HCT116 (cell line): ENCODE data around the gene KIAA0319L. TPM values are rescaled to one million over a fixed set of nuclear protein-coding genes. Genes with fewer than 3 reads are reported as not detected.

ENCODE experiments used
- ATAC-seq: fragments of 200-7000 bp; cut with Tn5 transposase; 2 replicates; pipeline ENCODE4 v1.9.1; 2020; ENCODE audit warnings: mild to moderate bottlenecking, moderate library complexity
- BruUV-seq: library from RNA; stranded (reverse); fragments of 400-500 nt; replicated peaks from 2 replicates; lab custom pipeline; 2021; lab: Mats Ljungman, UMichigan
- CTCF ChIA-PET: fragments of 300-600 bp; sonication (Branson Sonifier 250); formaldehyde crosslinking; loops from one replicate; lab custom pipeline; 2021; ENCODE audit warnings: antibody characterized with exemption; lab: Charles Lee
- POLR2A ChIA-PET: fragments of 300-600, 350-600 bp; sonication (Branson Sonifier 250); formaldehyde crosslinking; loops from one replicate; lab custom pipeline; 2021; ENCODE audit warnings: antibody characterized with exemption; lab: Charles Lee
- RAD21 ChIA-PET, 2 experiments: fragments of 300-600 bp; sonication (Branson Sonifier 250); formaldehyde crosslinking; loops; one replicate each; lab custom pipeline; 2023; ENCODE audit warnings: low total read pairs in 2 of 2; ENCODE audit not compliant: uncharacterized antibody in 2 of 2, unreplicated experiment in 2 of 2, low non-redundant PET in 1 of 2; lab: Charles Lee
- DNase-seq: peaks from one replicate; pipeline ENCODE4 v3.0.0-alpha.2; 2010; ENCODE audit warnings: low read depth, low spot score
- H2AFZ ChIP-seq: fragments of 200-600 bp; shearing (Covaris generic), sonication (generic); 2 replicates; pipeline ENCODE4 v1.6.1; 2017; ENCODE audit warnings: low read depth, mixed run types, mixed read lengths, antibody characterized with exemption, low read length; ENCODE audit not compliant: poor library complexity, severe bottlenecking
- H3K27ac ChIP-seq: 2 replicates; pipeline ENCODE4 v1.5.1; 2012; ENCODE audit warnings: low read depth, low read length
- H3K27me3 ChIP-seq: fragments of 200-600 bp; sonication (generic); 2 replicates; pipeline ENCODE4 v1.6.1; 2016; ENCODE audit warnings: mixed run types, low read length, mixed read lengths; ENCODE audit not compliant: insufficient read depth
- H3K36me3 ChIP-seq, 2 experiments: fragments of 200-500 bp in 1 of 2; fragments of 200-600 bp in 1 of 2; sonication (Bioruptor generic) in 1 of 2; sonication (generic) in 1 of 2; 2 replicates each; pipeline versions ENCODE4 v1.5.1 to v1.6.1; 2014 to 2016; ENCODE audit warnings: low read length in 2 of 2, inconsistent platforms in 1 of 2, mixed read lengths in 1 of 2, mixed run types in 1 of 2; ENCODE audit not compliant: insufficient read depth in 2 of 2, control insufficient read depth in 1 of 2
- H3K4me1 ChIP-seq, 2 experiments: fragments of 200-600 bp in 1 of 2; sonication (generic) in 1 of 2; 2 replicates each; pipeline versions ENCODE4 v1.5.1 to v1.6.1; 2012 to 2017; ENCODE audit warnings: low read length in 2 of 2, inconsistent platforms in 1 of 2, mild to moderate bottlenecking in 1 of 2, mixed read lengths in 1 of 2, mixed run types in 1 of 2, moderate library complexity in 1 of 2; ENCODE audit not compliant: insufficient read depth in 2 of 2, control insufficient read depth in 1 of 2
- H3K4me2 ChIP-seq: fragments of 200-600 bp; sonication (generic); 2 replicates; pipeline ENCODE4 v1.6.1; 2017; ENCODE audit warnings: mixed run types, low read length, mixed read lengths
- H3K4me3 ChIP-seq, 2 experiments: fragments of 200-600 bp in 1 of 2; sonication (generic) in 1 of 2; replicated peaks in 1 of 2; 2 replicates each; pipeline ENCODE4 v1.5.1; 2011 to 2016; ENCODE audit warnings: low read length in 2 of 2, control low read depth in 1 of 2, low read depth in 1 of 2, mild to moderate bottlenecking in 1 of 2, mixed read lengths in 1 of 2, mixed run types in 1 of 2
- H3K79me2 ChIP-seq: fragments of 200-600 bp; sonication (generic); 2 replicates; pipeline ENCODE4 v1.6.1; 2017; ENCODE audit warnings: mild to moderate bottlenecking, mixed run types, low read length, moderate library complexity, mixed read lengths; ENCODE audit not compliant: insufficient read depth
- H3K9ac ChIP-seq: fragments of 200-600 bp; sonication (generic); 2 replicates; pipeline ENCODE4 v1.6.1; 2016; ENCODE audit warnings: low read length, mixed read lengths
- H3K9me2 ChIP-seq: fragments of 200-600 bp; sonication (generic), shearing (Covaris generic); 2 replicates; pipeline ENCODE4 v1.6.1; 2017; ENCODE audit warnings: mixed run types, mild to moderate bottlenecking, moderate library complexity; ENCODE audit not compliant: insufficient read depth
- H3K9me3 ChIP-seq, 2 experiments: fragments of 200-500 bp in 1 of 2; fragments of 200-600 bp in 1 of 2; sonication (Bioruptor generic) in 1 of 2; sonication (generic) in 1 of 2; 2 replicates each; pipeline ENCODE4 v1.6.1; 2014 to 2017; ENCODE audit warnings: low read length in 2 of 2, mixed read lengths in 2 of 2, inconsistent platforms in 1 of 2, low read depth in 1 of 2, mild to moderate bottlenecking in 1 of 2, mixed run types in 1 of 2, moderate library complexity in 1 of 2; ENCODE audit not compliant: control insufficient read depth in 1 of 2, insufficient read depth in 1 of 2
- H4K20me1 ChIP-seq: fragments of 200-600 bp; sonication (generic), shearing (Covaris generic); 2 replicates; pipeline ENCODE4 v1.6.1; 2017; ENCODE audit warnings: mixed run types, mild to moderate bottlenecking, moderate library complexity; ENCODE audit not compliant: insufficient read depth
- ATF3 ChIP-seq: IDR thresholded peaks from 2 replicates; pipeline ENCODE4 v1.6.1; 2012
- CBX3 ChIP-seq: IDR thresholded peaks from 2 replicates; pipeline ENCODE4 v1.6.1; 2012; ENCODE audit warnings: low read depth
- CEBPB ChIP-seq: IDR thresholded peaks from 2 replicates; pipeline ENCODE4 v1.6.1; 2012; ENCODE audit warnings: low read depth
- CTCF ChIP-seq, 3 experiments: fragments of 200-600 bp in 1 of 3; sonication (generic) in 1 of 3; IDR thresholded peaks in 2 of 3; conservative IDR thresholded peaks in 1 of 3; 2 replicates each; pipeline ENCODE4 v1.5.1; 2012 to 2017; ENCODE audit warnings: low read depth in 2 of 3, low read length in 2 of 3, antibody characterized with exemption in 1 of 3, borderline replicate concordance in 1 of 3, control low read depth in 1 of 3, mild to moderate bottlenecking in 1 of 3, mixed read lengths in 1 of 3, mixed run types in 1 of 3, moderate library complexity in 1 of 3; ENCODE audit not compliant: insufficient read depth in 1 of 3
- EGR1 ChIP-seq: IDR thresholded peaks from 2 replicates; pipeline ENCODE4 v1.6.1; 2012; ENCODE audit warnings: low read depth
- ELF1 ChIP-seq: IDR thresholded peaks from 2 replicates; pipeline ENCODE4 v1.6.1; 2012; ENCODE audit warnings: low read depth, borderline replicate concordance
- EZH2 ChIP-seq: fragments of 200-600 bp; sonication (generic); IDR thresholded peaks from 2 replicates; pipeline ENCODE4 v1.6.1; 2017; ENCODE audit warnings: antibody characterized with exemption, mixed run types
- FOSL1 ChIP-seq: IDR thresholded peaks from 2 replicates; pipeline ENCODE4 v1.6.1; 2012; ENCODE audit warnings: low read depth
- JUND ChIP-seq: IDR thresholded peaks from 2 replicates; pipeline ENCODE4 v1.6.1; 2012
- MAX ChIP-seq: IDR thresholded peaks from 2 replicates; pipeline ENCODE4 v1.6.1; 2012
- POLR2A ChIP-seq: IDR thresholded peaks from 2 replicates; pipeline ENCODE4 v1.7.0; 2011; ENCODE audit warnings: borderline replicate concordance; ENCODE audit not compliant: insufficient read depth, insufficient read length; ENCODE audit errors: extremely low read depth
- REST ChIP-seq: IDR thresholded peaks from 2 replicates; pipeline ENCODE4 v1.6.1; 2012; ENCODE audit warnings: low read depth
- SIN3A ChIP-seq: IDR thresholded peaks from 2 replicates; pipeline ENCODE4 v1.6.1; 2012; ENCODE audit warnings: low read depth
- SP1 ChIP-seq: IDR thresholded peaks from 2 replicates; pipeline ENCODE4 v1.6.1; 2012; ENCODE audit warnings: low read depth
- SRF ChIP-seq: IDR thresholded peaks from 2 replicates; pipeline ENCODE4 v1.6.1; 2012; ENCODE audit warnings: low read depth
- TCF7L2 ChIP-seq: IDR thresholded peaks from 2 replicates; pipeline ENCODE4 v1.7.0; 2011; ENCODE audit warnings: borderline replicate concordance, inconsistent platforms; ENCODE audit not compliant: insufficient read depth, insufficient read length; ENCODE audit errors: extremely low read depth
- YY1 ChIP-seq: IDR thresholded peaks from 2 replicates; pipeline ENCODE4 v1.6.1; 2011; ENCODE audit warnings: low read length, low read depth, moderate library complexity, mild to moderate bottlenecking; ENCODE audit not compliant: insufficient replicate concordance; ENCODE audit errors: extremely low read depth
- ZBTB33 ChIP-seq: IDR thresholded peaks from 2 replicates; pipeline ENCODE4 v1.6.1; 2011; ENCODE audit warnings: mild to moderate bottlenecking, low read length, moderate library complexity; ENCODE audit not compliant: insufficient replicate concordance; ENCODE audit errors: extremely low read depth
- ZFX ChIP-seq: fragments of 450-650 bp; IDR thresholded peaks from 2 replicates; pipeline ENCODE4 v1.6.1; 2017
- ZNF274 ChIP-seq: fragments of 200-500 bp; sonication (Bioruptor generic); IDR thresholded peaks from 2 replicates; pipeline ENCODE4 v1.6.1; 2014; ENCODE audit warnings: mild to moderate bottlenecking, low read depth, low read length, inconsistent platforms
- intact Hi-C: fragments of 100-400 bp; cut with micrococcal nuclease; formaldehyde crosslinking; loops from 2 replicates; pipeline ENCODE4 v1.10.0; 2022
- total RNA-seq: library from RNA; stranded (reverse); gene quantifications from one replicate; pipeline ENCODE4 v1.2.1, GENCODE V29; 2021; ENCODE audit not compliant: unreplicated experiment

The KIAA0319L gene
- total RNA-seq, 1 experiment from 2014 or later = 35.6 TPM

GRCh38 chr1:35436078-35436477 lies 121.1 kb downstream of the KIAA0319L start:
- DNase-seq (no peak), ATAC-seq (no peak; the same call in 1 of the 2 replicates)
- no peaks in the 10 kb centered on the region for H4K20me1 ChIP-seq
- H3K4me1 ChIP-seq = no peaks in the 10 kb centered on the region
- H3K27ac ChIP-seq = no peak overlapping the region; the same call in 1 of the 2 replicates
- BruUV-seq = no TSS peak
- H3K4me2 ChIP-seq = no peak overlapping the region
- ChIA-PET POLR2A (no interaction called here), RAD21 (no interaction called here), CTCF (no interaction called here)
- H2AFZ ChIP-seq = no peak overlapping the region
- no peaks in the 10 kb centered on the region for H3K9me3 ChIP-seq
- H3K36me3 ChIP-seq = peaks cover 3 to 4% of the 10 kb centered on the region in 2 experiments; a peak in 1 of 4 replicates
- H3K79me2 ChIP-seq = no peaks in the 10 kb centered on the region
- intact Hi-C loops = no loop called here
- TF ChIP-seq JUND = no peak
- no peak for TF ChIP-seq ELF1
- no peak for TF ChIP-seq CEBPB
- TF ChIP-seq CTCF (IDR thresholded peaks at IDR 0.05 in 2 of 3, conservative IDR thresholded peaks at IDR 0.05 in 1 of 3; ENCODE audit: borderline replicate concordance in 1 of 3, insufficient read depth in 1 of 3, low read depth in 2 of 3, low read length in 2 of 3) = no peak
- TF ChIP-seq SIN3A = no peak
- no peak for TF ChIP-seq YY1
- no peak for TF ChIP-seq ZBTB33
- no peak for TF ChIP-seq REST
- no peak for TF ChIP-seq ATF3
- no peak for TF ChIP-seq SRF
- no peak for TF ChIP-seq MAX
- no peak for TF ChIP-seq ZFX
- TF ChIP-seq POLR2A = no peak
- no peak for TF ChIP-seq EZH2
- no peak for TF ChIP-seq TCF7L2
- TF ChIP-seq FOSL1 = no peak
- TF ChIP-seq SP1 = no peak
- TF ChIP-seq ZNF274 = no peak
- TF ChIP-seq EGR1 = no peak
- TF ChIP-seq CBX3 = no peak
- no peak overlapping the region for H3K4me3 ChIP-seq
- no peak overlapping the region for H3K9ac ChIP-seq
- H3K27me3 ChIP-seq = no peaks in the 10 kb centered on the region
- H3K9me2 ChIP-seq = no peaks in the 10 kb centered on the region
